Measurements from ENCODE around the gene RAMP3.
A peak's percentile ranks its signal among the peaks of the same experiment; 100 is the strongest.

DNA sequence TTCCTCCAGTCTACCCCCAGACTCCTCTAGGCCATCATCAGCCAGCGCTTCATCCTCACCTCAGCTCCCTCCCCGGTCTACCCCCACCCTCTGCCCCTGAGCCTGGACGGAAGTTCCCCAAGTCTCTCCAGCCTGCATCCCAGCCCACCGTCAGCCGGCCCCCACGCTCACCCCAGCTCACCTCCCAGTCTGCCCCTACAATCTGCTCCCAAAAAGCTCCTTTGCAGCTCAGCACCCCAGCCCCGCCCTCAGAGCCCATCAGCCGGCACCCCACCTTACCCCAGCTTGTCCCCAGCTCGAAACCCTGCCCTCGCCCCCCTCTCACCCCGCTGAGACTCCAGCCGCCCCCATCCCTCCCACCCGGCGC lies 322 bp upstream of the RAMP3 start:
- TF ChIP-seq CTCF (conservative IDR thresholded peaks at IDR 0.05; ENCODE audit: low read depth, low read length) (no peak), EZH2 (IDR thresholded peaks at IDR 0.05; ENCODE audit: borderline replicate concordance, low read depth, low read length, poor library complexity, severe bottlenecking) (peak; percentile 0)
